ENCODE results near the gene SEMA3G.

SEMA3G gene

DNA sequence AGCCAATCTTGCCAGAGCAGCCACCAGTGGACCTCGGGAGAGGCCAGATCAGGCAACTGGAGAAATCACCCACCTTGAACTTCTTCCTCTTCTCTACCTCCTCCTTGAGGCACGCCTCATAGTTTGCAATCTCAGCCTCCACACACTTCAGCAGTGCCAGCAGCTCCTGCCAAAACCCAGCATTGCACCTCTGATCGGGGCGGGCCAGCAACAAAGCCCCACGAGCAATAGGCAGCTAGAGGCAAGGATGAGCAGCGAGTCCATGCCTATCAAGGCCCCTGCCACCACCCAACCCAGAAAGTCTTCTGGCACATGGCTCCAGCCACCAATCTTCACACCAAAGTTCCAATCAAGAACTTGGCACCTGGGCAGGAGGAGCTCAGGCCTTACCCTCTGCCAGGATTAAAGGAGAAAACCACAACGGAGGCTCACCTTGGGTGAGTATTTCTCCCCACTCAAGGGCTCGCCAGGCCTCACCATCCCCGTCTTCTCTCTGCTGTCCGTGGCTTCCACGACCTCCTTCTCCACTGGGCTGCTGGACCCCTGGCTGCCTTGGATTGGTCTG lies 42.1 kb downstream of the SEMA3G start:
- no peak overlapping the region for H3K4me3 ChIP-seq (ENCODE audit: low read depth in 1 of 2, low read length in 2 of 2)
- H3K27me3 ChIP-seq (ENCODE audit: control insufficient read depth in 1 of 2, insufficient read depth in 2 of 2, low read length in 2 of 2), result no peaks in the 10 kb centered on the region
- no peak overlapping the region for H3K9ac ChIP-seq (ENCODE audit: low read length)
- peaks cover 2% of the 10 kb centered on the region for H3K4me1 ChIP-seq (ENCODE audit: insufficient read depth, low read length)
- peaks cover 72% of the 10 kb centered on the region for H3K36me3 ChIP-seq (ENCODE audit: insufficient read depth, low read length)
- no peaks in the 10 kb centered on the region for H3K9me3 ChIP-seq (ENCODE audit: low read length)
- no peak overlapping the region for H3K27ac ChIP-seq (ENCODE audit: low read depth, low read length)

DNA sequence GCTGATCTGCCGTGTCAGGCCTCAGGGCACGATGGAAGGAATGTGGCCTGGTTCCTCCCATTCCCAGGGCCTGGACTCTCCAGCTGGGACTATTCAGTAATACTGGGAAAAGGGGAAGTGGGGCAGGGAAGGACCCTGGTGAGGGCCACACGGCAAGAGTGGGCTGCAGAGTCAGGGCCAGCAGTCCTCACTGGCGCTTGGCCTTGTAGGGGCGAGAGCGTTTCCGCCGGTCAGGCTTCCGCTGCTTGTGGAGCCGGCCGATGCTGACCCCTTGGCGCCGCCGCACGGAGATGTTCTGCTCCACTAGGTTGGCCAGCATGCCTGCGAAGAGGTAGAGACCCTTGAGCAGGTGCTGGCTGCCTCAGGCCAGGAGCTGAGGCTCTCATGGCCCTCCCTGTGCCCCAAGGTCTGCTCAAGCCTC lies 42.8 kb downstream of the SEMA3G start:
- Histone ChIP-seq H3K27me3 (ENCODE audit: control insufficient read depth in 1 of 2, insufficient read depth in 2 of 2, low read length in 2 of 2) (no peaks in the 10 kb centered on the region), H3K4me3 (ENCODE audit: low read depth in 1 of 2, low read length in 2 of 2) (no peak overlapping the region), H3K36me3 (ENCODE audit: insufficient read depth, low read length) (peaks cover 65% of the 10 kb centered on the region), H3K9me3 (ENCODE audit: low read length) (no peaks in the 10 kb centered on the region), H3K4me1 (ENCODE audit: insufficient read depth, low read length) (no peaks in the 10 kb centered on the region), H3K27ac (ENCODE audit: low read depth, low read length) (no peak overlapping the region), H3K9ac (ENCODE audit: low read length) (no peak overlapping the region)

DNA sequence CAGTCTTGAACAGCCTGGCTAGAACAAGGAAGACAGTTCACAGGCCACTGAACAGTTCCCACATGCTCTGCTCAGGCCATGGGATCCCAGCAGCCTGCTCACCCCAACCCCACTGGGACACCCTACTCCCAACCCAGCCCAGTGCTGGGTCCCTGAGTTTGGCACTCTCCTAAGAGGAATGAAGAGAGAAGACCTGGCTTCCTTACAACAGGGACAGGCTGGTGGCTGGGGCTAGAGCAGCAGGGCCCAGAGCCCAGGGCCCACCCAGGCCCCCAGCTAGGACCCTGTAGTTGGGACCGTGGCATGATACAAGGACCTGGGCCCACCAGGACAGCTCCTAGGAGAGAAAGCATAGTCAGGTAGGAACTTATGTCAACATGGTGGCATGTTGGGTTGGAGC lies 43.4 kb downstream of the SEMA3G start:
- H3K36me3 ChIP-seq (ENCODE audit: insufficient read depth, low read length), result peaks cover 60% of the 10 kb centered on the region
- H3K9ac ChIP-seq (ENCODE audit: low read length), result no peak overlapping the region
- H3K4me3 ChIP-seq (ENCODE audit: low read depth in 1 of 2, low read length in 2 of 2), result no peak overlapping the region
- no peak overlapping the region for H3K27ac ChIP-seq (ENCODE audit: low read depth, low read length)
- no peaks in the 10 kb centered on the region for H3K27me3 ChIP-seq (ENCODE audit: control insufficient read depth in 1 of 2, insufficient read depth in 2 of 2, low read length in 2 of 2)
- H3K9me3 ChIP-seq (ENCODE audit: low read length), result no peaks in the 10 kb centered on the region
- no peaks in the 10 kb centered on the region for H3K4me1 ChIP-seq (ENCODE audit: insufficient read depth, low read length)

DNA sequence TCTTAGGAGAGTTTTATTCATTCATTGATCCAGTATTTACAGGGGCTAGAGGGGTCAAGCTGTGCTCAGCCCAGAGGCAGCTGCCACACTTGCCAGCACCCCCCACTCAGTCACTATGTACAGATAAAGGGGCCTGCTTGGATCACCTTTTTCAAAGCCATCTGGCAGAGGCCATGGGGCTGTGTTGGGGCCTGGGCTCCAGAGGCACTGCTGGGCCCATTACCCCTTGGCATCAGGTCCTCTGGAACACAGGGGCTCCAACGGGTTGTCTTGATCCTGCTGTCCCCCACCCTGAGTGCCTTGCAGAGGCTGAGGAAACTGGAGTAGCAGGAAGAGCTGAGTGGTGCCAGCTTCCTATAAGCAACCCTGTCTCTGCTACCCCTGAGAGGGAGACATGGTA lies 43.9 kb downstream of the SEMA3G start:
- H3K9me3 ChIP-seq (ENCODE audit: low read length), result no peaks in the 10 kb centered on the region
- H3K9ac ChIP-seq (ENCODE audit: low read length), result no peak overlapping the region
- H3K4me1 ChIP-seq (ENCODE audit: insufficient read depth, low read length), result no peaks in the 10 kb centered on the region
- no peaks in the 10 kb centered on the region for H3K27me3 ChIP-seq (ENCODE audit: control insufficient read depth in 1 of 2, insufficient read depth in 2 of 2, low read length in 2 of 2)
- no peak overlapping the region for H3K27ac ChIP-seq (ENCODE audit: low read depth, low read length)
- H3K36me3 ChIP-seq (ENCODE audit: insufficient read depth, low read length), result peaks cover 55% of the 10 kb centered on the region
- H3K4me3 ChIP-seq (ENCODE audit: low read depth in 1 of 2, low read length in 2 of 2), result no peak overlapping the region

DNA sequence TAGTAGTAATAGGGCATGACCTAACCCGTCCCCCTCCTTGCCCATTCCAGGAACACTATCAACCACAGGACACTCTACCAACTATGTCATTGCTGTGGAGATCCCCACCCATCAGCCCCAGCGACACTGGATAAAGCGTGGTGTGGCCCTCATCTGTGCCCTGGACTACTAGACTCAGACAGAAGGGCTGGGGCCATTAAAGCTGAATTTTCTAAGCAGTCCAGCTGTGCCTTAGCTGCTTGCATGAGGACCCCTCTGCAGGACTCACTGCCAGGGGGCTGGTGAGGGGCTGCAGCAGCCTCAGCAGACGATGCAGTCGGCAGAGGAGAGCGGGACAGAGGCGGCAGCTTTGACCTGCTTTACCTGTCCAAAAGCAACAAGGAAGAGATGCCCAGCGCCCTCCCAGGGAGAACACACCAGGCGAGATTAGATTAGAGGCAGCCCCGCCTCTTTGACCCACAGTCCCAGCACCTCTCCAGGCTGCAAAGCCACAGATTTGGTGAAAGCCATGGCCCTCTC lies 44.6 kb downstream of the SEMA3G start:
- peaks cover 48% of the 10 kb centered on the region for H3K36me3 ChIP-seq (ENCODE audit: insufficient read depth, low read length)
- H3K27me3 ChIP-seq (ENCODE audit: control insufficient read depth in 1 of 2, insufficient read depth in 2 of 2, low read length in 2 of 2), result no peaks in the 10 kb centered on the region
- no peaks in the 10 kb centered on the region for H3K9me3 ChIP-seq (ENCODE audit: low read length)
- no peak overlapping the region for H3K27ac ChIP-seq (ENCODE audit: low read depth, low read length)
- no peak overlapping the region for H3K9ac ChIP-seq (ENCODE audit: low read length)
- no peaks in the 10 kb centered on the region for H3K4me1 ChIP-seq (ENCODE audit: insufficient read depth, low read length)
- H3K4me3 ChIP-seq (ENCODE audit: low read depth in 1 of 2, low read length in 2 of 2), result no peak overlapping the region

DNA sequence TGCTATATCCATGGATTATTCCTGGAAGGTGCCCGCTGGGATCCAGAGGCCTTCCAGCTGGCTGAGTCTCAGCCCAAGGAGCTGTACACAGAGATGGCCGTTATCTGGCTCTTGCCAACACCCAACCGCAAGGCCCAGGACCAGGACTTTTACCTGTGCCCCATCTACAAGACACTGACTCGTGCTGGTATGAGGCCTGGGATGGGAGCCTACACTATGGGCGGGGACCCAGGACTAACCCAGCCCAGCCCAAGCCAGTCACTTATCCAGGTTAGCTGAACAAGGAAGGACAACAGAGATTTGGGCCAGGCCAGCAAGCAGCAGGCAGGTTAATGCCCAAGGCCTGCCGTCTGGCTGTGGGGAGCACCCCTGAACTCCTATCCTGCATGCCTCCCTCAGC lies 45.3 kb downstream of the SEMA3G start:
- Histone ChIP-seq H3K27ac (ENCODE audit: low read depth, low read length) (no peak overlapping the region), H3K27me3 (ENCODE audit: control insufficient read depth in 1 of 2, insufficient read depth in 2 of 2, low read length in 2 of 2) (no peaks in the 10 kb centered on the region), H3K9me3 (ENCODE audit: low read length) (no peaks in the 10 kb centered on the region), H3K36me3 (ENCODE audit: insufficient read depth, low read length) (peaks cover 40% of the 10 kb centered on the region), H3K4me3 (ENCODE audit: low read depth in 1 of 2, low read length in 2 of 2) (no peak overlapping the region), H3K4me1 (ENCODE audit: insufficient read depth, low read length) (no peaks in the 10 kb centered on the region), H3K9ac (ENCODE audit: low read length) (no peak overlapping the region)

DNA sequence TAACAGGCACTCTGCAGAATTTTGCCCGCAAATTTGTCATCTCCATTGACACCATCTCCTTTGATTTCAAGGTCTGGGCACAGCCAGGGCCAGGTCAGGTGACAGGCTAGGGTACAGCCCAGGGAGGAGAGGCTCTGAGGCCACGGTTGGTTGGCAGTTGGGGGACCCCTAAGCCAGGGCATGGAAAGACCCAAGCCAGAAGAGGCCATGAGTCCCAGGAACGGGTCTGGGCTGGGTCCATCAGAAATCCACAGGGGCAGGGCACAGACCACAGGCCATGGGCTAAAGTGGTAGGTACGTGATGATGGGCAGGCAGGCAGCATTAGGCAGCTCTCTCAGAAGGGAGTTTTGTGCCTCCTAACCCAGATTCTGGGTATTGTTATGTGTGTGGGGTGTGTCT lies 45.8 kb downstream of the SEMA3G start:
- Histone ChIP-seq H3K9ac (ENCODE audit: low read length) (no peak overlapping the region), H3K4me3 (ENCODE audit: low read depth in 1 of 2, low read length in 2 of 2) (no peak overlapping the region), H3K27me3 (ENCODE audit: control insufficient read depth in 1 of 2, insufficient read depth in 2 of 2, low read length in 2 of 2) (no peaks in the 10 kb centered on the region), H3K4me1 (ENCODE audit: insufficient read depth, low read length) (no peaks in the 10 kb centered on the region), H3K27ac (ENCODE audit: low read depth, low read length) (no peak overlapping the region), H3K9me3 (ENCODE audit: low read length) (no peaks in the 10 kb centered on the region), H3K36me3 (ENCODE audit: insufficient read depth, low read length) (peaks cover 36% of the 10 kb centered on the region)

DNA sequence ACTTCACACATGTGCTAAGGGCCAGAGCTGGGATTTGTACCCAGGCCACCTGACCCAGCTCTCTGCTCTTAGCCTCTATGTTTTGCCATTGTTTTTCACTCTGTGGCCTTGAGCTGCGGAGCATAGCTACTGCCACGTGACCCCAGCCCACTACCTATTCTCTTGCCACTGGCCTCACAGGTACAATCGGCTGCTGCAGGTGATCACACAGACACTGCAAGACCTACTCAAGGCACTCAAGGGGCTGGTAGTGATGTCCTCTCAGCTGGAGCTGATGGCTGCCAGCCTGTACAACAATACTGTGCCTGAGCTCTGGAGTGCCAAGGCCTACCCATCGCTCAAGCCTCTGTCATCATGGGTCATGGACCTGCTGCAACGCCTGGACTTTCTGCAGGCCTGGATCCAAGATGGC lies 46.2 kb downstream of the SEMA3G start:
- Histone ChIP-seq H3K4me3 (ENCODE audit: low read depth in 1 of 2, low read length in 2 of 2) (no peak overlapping the region), H3K27ac (ENCODE audit: low read depth, low read length) (no peak overlapping the region), H3K9me3 (ENCODE audit: low read length) (no peaks in the 10 kb centered on the region), H3K36me3 (ENCODE audit: insufficient read depth, low read length) (peaks cover 31% of the 10 kb centered on the region), H3K4me1 (ENCODE audit: insufficient read depth, low read length) (no peaks in the 10 kb centered on the region), H3K27me3 (ENCODE audit: control insufficient read depth in 1 of 2, insufficient read depth in 2 of 2, low read length in 2 of 2) (no peaks in the 10 kb centered on the region), H3K9ac (ENCODE audit: low read length) (no peak overlapping the region)

DNA sequence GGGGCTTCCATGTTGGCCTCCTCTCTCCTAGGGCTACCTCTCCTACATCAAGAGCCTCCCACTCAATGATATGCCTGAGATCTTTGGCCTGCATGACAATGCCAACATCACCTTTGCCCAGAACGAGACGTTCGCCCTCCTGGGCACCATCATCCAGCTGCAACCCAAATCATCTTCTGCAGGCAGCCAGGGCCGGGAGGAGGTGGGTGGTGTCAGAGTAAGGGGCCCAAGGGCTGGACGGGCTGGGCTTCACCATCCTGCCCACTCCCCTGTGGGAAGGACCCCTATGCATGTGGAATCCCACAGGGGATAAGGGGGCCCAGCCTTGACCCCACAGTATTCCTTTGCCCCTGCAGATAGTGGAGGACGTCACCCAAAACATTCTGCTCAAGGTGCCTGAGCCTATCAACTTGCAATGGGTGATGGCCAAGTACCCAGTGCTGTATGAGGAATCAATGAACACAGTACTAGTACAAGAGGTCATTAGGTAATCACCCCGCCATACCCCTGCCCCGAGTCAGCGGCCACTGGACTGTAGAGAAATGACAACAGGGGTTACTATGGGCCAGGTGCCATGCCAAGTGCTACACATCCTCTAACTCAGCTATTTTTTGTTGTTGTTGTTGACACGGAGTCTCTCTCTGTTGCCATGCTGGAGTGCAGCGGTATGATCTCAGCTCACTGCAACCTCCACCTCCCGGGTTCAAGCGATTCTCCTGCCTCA lies 47.1 kb downstream of the SEMA3G start:
- Histone ChIP-seq H3K9me3 (ENCODE audit: low read length) (no peaks in the 10 kb centered on the region), H3K36me3 (ENCODE audit: insufficient read depth, low read length) (peaks cover 23% of the 10 kb centered on the region), H3K9ac (ENCODE audit: low read length) (no peak overlapping the region)

DNA sequence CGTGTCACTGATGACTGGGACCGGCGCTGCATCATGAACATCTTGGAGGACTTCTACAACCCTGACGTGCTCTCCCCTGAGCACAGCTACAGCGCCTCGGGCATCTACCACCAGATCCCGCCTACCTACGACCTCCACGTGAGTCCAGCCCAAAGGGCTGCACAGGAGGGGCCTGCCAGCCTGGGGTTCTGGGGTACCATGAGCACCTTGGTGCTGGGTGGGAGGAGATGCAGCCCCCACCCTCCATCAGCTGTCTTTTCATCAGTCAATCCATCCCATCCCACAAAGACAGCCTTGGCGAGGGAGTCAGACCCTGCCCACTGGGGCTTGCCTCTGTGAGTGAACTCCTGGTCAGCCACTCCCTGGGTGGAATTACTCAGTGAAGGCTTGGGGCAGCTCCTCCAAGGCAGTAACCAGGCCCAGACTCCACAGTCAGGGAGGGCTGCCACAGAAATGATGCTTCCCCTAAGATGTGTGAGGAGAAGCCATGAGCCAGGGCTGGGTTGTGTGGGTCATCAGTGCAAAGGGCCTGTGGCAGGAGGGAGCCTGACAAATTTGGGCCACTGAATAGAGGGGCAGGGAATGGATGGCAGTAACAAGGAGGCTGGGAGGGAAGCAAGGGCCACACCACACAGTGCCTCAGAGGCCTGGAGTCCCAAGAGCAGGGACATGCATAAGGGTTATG lies 47.9 kb downstream of the SEMA3G start:
- H3K4me3 ChIP-seq (ENCODE audit: low read depth in 1 of 2, low read length in 2 of 2), result no peak overlapping the region
- H3K9ac ChIP-seq (ENCODE audit: low read length), result no peak overlapping the region
- peaks cover 15% of the 10 kb centered on the region for H3K36me3 ChIP-seq (ENCODE audit: insufficient read depth, low read length)
- H3K4me1 ChIP-seq (ENCODE audit: insufficient read depth, low read length), result no peaks in the 10 kb centered on the region
- no peaks in the 10 kb centered on the region for H3K27me3 ChIP-seq (ENCODE audit: control insufficient read depth in 1 of 2, insufficient read depth in 2 of 2, low read length in 2 of 2)
- no peaks in the 10 kb centered on the region for H3K9me3 ChIP-seq (ENCODE audit: low read length)
- no peak overlapping the region for H3K27ac ChIP-seq (ENCODE audit: low read depth, low read length)

More for the DNA sequence above, 47.1 kb downstream of the SEMA3G start:
- Histone ChIP-seq H3K4me3 (ENCODE audit: low read depth in 1 of 2, low read length in 2 of 2) (no peak overlapping the region), H3K4me1 (ENCODE audit: insufficient read depth, low read length) (no peaks in the 10 kb centered on the region), H3K27ac (ENCODE audit: low read depth, low read length) (no peak overlapping the region), H3K27me3 (ENCODE audit: control insufficient read depth in 1 of 2, insufficient read depth in 2 of 2, low read length in 2 of 2) (no peaks in the 10 kb centered on the region)

DNA sequence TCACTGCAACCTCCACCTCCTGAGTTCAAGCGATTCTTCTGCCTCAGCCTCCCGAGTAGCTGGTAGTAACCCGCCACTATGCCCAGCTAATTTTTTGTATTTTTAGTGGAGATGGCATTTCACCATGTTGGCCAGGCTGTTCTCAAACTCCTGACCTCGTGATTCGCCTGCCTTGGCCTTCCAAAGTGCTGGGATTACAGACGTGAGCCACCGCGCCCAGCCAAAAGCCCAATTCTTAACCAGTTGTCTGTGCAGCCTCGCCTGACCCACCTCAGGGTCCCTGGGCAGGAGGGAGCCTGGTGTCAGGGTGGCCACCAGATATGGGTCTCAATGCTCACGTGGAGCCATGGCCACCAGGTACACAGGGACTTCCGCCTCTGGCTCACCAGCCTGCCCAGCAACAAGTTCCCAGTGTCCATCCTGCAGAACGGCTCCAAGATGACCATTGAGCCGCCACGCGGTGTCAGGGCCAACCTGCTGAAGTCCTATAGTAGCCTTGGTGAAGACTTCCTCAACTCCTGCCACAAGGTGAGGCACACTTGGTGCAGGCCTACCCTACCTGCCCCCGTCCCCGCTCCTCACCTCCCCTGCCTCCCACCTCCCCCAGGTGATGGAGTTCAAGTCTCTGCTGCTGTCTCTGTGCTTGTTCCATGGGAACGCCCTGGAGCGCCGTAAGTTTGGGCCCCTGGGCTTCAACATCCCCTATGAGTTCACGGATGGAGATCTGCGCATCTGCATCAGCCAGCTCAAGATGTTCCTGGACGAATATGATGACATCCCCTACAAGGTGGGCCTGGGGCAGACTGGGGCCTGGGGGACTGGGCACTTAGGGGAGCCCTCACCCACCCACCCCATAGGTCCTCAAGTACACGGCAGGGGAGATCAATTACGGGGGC lies 48.6 kb downstream of the SEMA3G start:
- Histone ChIP-seq H3K27me3 (ENCODE audit: control insufficient read depth in 1 of 2, insufficient read depth in 2 of 2, low read length in 2 of 2) (no peaks in the 10 kb centered on the region), H3K36me3 (ENCODE audit: insufficient read depth, low read length) (peaks cover 10% of the 10 kb centered on the region), H3K9ac (ENCODE audit: low read length) (no peak overlapping the region), H3K27ac (ENCODE audit: low read depth, low read length) (no peak overlapping the region), H3K4me1 (ENCODE audit: insufficient read depth, low read length) (no peaks in the 10 kb centered on the region), H3K4me3 (ENCODE audit: low read depth in 1 of 2, low read length in 2 of 2) (no peak overlapping the region), H3K9me3 (ENCODE audit: low read length) (no peaks in the 10 kb centered on the region)

All from muscle layer of colon (tissue), 2 donors.